Mucosa of stomach (tissue), 1 donor: Measurements from ENCODE around the gene RFTN1.

Source experiments
- H3K27me3 ChIP-seq: one replicate; pipeline ENCODE4 v1.7.0; 2013; ENCODE audit warnings: mild to moderate bottlenecking, low read length; ENCODE audit not compliant: control insufficient read depth, insufficient read depth
- H3K36me3 ChIP-seq: one replicate; pipeline ENCODE4 v1.7.0; 2013; ENCODE audit warnings: low read length; ENCODE audit not compliant: control insufficient read depth, insufficient read depth
- H3K4me1 ChIP-seq: one replicate; pipeline ENCODE4 v1.7.0; 2013; ENCODE audit warnings: mild to moderate bottlenecking, low read length; ENCODE audit not compliant: control insufficient read depth, insufficient read depth
- H3K4me3 ChIP-seq: one replicate; pipeline ENCODE4 v1.7.0; 2013; ENCODE audit warnings: low read length
- H3K9ac ChIP-seq: one replicate; pipeline ENCODE4 v1.7.0; 2013; ENCODE audit warnings: mild to moderate bottlenecking, low read length, moderate library complexity
- H3K9me3 ChIP-seq: one replicate; pipeline ENCODE4 v1.7.0; 2013; ENCODE audit warnings: mild to moderate bottlenecking, low read length, moderate library complexity; ENCODE audit not compliant: control insufficient read depth
- donor health status: Pancreatic carcinoma.

RFTN1 gene

DNA sequence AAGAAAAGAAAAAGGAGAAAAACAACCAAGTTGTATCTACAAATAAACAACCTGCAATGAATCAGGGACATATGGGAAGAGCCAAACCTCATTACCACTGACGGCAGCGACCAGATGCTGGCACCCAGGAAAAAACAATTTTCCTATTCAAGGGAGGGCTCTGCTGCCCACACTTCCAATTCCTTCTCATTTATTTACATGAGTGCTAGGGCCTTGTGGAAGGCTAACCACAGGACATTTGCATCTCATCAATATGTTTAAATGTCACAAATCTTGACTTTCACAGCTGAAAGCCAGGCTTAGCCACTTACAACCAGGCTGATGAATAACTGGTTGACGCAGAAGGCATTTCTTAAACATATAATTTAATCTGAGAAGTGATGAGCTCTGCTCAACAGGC is 36.0 kb downstream of the RFTN1 start:
- H3K9me3 ChIP-seq, result no peaks in the 10 kb centered on the region
- H3K4me3 ChIP-seq, result no peak overlapping the region
- no peaks in the 10 kb centered on the region for H3K27me3 ChIP-seq
- no peak overlapping the region for H3K9ac ChIP-seq
- no peaks in the 10 kb centered on the region for H3K36me3 ChIP-seq
- no peaks in the 10 kb centered on the region for H3K4me1 ChIP-seq

DNA sequence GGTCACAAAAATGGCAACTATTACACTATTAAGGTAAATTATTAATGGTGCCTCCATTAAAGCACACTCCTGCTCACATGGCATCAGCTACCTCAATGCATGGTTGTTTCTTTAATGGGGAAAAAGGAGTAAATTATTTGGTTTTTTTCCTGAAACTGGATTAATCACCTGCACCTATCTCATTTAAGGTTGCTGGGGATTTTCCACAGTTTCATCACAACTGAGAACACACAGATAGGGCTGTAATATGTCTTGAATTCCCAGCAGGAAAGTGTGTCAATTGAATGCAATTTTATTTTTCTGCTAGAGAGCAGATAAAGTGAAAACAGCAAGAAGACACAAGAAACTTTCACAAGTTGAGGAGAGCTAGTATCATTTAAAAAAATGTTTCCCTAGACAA is 36.4 kb downstream of the RFTN1 start:
- Histone ChIP-seq H3K9ac (no peak overlapping the region), H3K36me3 (no peaks in the 10 kb centered on the region), H3K4me1 (no peaks in the 10 kb centered on the region), H3K9me3 (no peaks in the 10 kb centered on the region), H3K27me3 (no peaks in the 10 kb centered on the region), H3K4me3 (no peak overlapping the region)

DNA sequence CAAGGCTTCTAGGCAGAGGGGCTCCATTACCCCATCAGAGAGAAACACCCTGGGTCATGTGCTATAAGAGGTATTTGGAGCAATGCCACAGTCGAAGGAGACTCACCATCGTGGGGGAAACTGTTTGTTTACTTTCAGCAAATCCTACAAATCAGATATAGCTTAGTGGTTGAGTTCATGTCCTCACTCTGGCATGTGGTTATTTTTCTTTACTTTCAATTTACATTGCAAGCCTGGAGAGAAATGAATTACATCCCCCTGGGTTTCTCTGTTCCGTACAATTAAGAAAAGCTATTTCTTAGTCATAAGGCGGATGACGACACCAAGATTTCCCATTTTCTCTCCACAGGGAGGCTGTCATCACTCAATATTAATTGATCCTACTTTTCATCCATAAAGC is 36.9 kb downstream of the RFTN1 start:
- no peak overlapping the region for H3K9ac ChIP-seq
- H3K36me3 ChIP-seq, result no peaks in the 10 kb centered on the region
- no peaks in the 10 kb centered on the region for H3K9me3 ChIP-seq
- no peaks in the 10 kb centered on the region for H3K27me3 ChIP-seq
- H3K4me3 ChIP-seq, result no peak overlapping the region
- H3K4me1 ChIP-seq, result no peaks in the 10 kb centered on the region

DNA sequence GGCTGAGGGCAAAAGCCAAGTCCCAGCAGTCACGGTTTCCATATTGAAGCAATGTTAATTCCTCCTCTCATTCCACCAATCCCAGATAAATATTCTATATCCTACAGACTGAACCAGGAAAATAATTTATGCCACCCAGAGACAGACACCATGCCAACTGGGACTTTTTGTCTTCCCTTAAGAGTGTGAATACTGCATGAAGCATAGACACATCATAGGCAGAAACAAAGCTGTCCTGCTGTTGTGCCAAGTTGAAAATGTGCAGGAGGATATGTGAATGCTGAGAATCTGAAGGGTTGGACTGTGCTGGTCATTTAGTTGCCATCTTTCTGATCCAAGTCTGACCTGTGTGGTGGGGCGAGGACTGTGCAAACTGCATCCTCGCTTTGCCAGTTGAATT is 37.7 kb downstream of the RFTN1 start:
- Histone ChIP-seq H3K9me3 (no peaks in the 10 kb centered on the region), H3K27me3 (no peaks in the 10 kb centered on the region), H3K9ac (no peak overlapping the region), H3K4me1 (no peaks in the 10 kb centered on the region), H3K36me3 (no peaks in the 10 kb centered on the region), H3K4me3 (no peak overlapping the region)

DNA sequence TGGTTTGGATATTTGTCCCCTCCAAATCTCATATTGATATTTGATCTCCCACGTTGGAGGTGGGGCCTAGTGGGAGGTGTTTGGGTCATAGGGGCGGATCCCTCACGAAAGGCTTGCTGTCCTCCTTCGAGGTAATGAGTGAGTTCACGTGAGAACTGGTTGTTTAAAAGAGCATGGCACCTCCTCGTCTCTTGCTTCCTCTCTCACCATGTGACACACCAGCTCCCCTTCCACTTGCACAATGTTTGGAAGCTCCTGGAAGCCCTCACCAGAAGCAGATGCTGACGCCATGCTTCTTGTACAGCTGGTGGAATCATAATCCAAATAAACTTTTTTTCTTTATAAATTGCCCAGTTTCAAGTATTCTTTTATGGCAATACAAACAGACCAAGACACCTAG is 38.6 kb downstream of the RFTN1 start:
- H3K9me3 ChIP-seq, result no peaks in the 10 kb centered on the region
- H3K9ac ChIP-seq, result no peak overlapping the region
- H3K4me3 ChIP-seq, result no peak overlapping the region
- no peaks in the 10 kb centered on the region for H3K36me3 ChIP-seq
- no peaks in the 10 kb centered on the region for H3K27me3 ChIP-seq
- H3K4me1 ChIP-seq, result no peaks in the 10 kb centered on the region

DNA sequence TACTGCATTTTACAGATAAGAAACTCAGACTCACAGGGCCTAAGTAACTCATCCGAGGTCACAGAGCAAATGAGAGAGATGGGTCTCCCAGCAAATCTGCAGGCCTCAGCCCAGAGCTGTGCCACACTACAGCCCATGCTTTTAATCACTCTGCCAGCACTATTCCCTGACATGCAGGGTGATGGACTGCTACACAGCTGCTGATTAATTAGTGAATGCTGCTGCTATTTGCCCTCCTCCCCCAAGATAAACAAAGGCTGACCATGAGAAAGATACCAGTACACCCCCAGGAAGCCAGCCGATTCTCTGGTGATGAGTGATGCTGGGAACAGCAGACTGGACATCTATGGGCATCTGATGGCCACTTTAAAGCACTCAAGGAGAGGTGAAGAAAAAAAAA is 39.3 kb downstream of the RFTN1 start:
- Histone ChIP-seq H3K27me3 (no peaks in the 10 kb centered on the region), H3K9me3 (no peaks in the 10 kb centered on the region), H3K36me3 (no peaks in the 10 kb centered on the region), H3K4me3 (no peak overlapping the region), H3K9ac (no peak overlapping the region), H3K4me1 (no peaks in the 10 kb centered on the region)

DNA sequence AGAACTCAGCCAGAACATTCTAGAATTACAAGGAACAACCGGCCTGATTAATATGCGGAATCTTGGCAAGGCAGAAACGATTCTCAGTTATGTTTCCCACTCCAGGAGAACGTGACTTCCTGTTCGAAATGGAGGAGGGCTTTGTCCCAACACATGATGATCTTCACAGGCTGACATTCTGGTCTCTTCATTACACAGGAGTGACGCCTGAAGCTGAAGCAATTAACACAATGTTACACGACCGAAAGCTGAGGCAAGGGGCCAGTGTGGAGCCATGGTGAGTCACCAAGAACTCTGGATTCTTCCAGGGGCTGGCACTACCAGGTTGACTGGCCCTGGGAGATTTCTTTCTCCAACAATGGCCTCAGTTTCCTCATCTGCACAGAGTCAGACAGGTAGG is 40.9 kb downstream of the RFTN1 start:
- H3K9ac ChIP-seq, result no peak overlapping the region
- no peaks in the 10 kb centered on the region for H3K4me1 ChIP-seq
- H3K4me3 ChIP-seq, result no peak overlapping the region
- no peaks in the 10 kb centered on the region for H3K36me3 ChIP-seq
- no peaks in the 10 kb centered on the region for H3K27me3 ChIP-seq
- no peaks in the 10 kb centered on the region for H3K9me3 ChIP-seq

DNA sequence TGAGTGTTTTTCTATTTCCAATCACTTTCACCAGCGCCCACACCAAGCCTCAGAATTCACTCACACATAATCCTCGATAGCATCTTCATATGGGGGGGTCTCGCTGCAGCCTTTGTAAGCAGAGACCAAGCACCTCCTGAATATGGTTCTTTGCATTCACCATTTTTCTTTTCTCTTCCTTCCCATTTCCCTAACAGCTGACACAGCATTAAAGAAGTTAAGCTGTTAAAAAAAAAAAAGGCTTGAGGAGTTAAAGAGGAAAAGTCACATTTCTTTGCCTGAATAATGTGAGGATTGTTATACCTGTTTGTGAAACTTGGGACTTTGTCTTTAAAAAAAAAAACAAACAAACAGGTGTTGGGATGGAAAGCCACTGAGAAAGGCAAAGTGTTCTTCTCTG is 41.6 kb downstream of the RFTN1 start:
- Histone ChIP-seq H3K36me3 (no peaks in the 10 kb centered on the region), H3K4me3 (no peak overlapping the region), H3K4me1 (no peaks in the 10 kb centered on the region), H3K27me3 (no peaks in the 10 kb centered on the region), H3K9me3 (no peaks in the 10 kb centered on the region), H3K9ac (no peak overlapping the region)

DNA sequence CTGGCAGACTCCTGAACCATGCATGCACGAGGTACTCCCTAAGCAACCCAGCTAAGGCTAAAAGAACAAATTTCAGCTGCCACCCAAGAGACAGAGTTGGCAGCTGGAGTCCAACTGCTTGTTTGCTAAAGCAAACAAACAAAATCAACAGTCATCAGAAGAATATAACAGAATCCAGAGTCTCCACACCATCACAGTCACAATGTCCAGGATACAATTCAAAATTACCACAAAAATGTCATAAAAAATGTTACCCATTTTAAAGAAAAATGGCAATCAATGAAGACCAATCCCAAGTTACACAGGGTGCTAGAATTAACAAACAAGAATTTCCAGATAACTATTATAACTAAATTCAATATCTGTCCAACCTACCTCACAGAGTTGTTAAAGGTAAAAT is 42.9 kb downstream of the RFTN1 start:
- no peaks in the 10 kb centered on the region for H3K36me3 ChIP-seq
- no peaks in the 10 kb centered on the region for H3K9me3 ChIP-seq
- no peak overlapping the region for H3K9ac ChIP-seq
- no peaks in the 10 kb centered on the region for H3K4me1 ChIP-seq
- no peaks in the 10 kb centered on the region for H3K27me3 ChIP-seq
- no peak overlapping the region for H3K4me3 ChIP-seq

DNA sequence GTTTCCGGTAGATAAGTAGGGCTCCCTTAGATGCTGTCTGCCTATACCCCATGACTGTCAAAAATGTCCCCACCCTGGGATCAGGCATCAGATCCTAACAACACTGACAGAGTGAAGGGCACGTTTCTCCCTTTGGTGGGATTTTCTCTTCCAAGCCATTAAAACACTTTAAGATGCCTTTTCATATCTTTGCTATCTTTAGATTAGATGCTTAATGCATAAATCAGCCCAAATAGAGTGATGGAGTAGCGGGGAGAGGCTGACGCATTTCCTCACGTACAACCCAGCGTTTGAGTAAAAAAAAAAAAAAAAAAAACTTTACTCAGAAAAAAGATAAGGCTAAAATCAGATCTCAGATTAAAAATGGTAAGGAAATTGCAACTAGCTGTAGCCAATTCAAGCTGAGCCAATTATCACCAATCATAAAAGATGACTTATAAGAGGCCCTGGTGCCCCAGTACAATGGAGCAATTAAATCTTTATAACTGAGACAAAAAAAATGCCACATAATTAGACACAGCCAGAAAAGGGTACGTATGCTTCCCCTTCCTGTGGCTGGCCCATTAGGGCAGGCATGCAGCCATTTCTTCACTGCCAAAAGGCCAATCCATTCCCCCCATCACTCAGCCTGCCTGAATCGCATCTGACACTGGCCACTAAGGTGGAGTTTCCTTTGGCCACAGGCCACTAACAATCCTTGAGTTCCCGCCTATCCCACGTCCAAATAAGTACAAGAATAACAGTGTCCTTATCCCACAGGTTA is 45.0 kb downstream of the RFTN1 start:
- no peaks in the 10 kb centered on the region for H3K36me3 ChIP-seq
- no peak overlapping the region for H3K4me3 ChIP-seq
- no peaks in the 10 kb centered on the region for H3K4me1 ChIP-seq
- no peaks in the 10 kb centered on the region for H3K9me3 ChIP-seq
- no peak overlapping the region for H3K9ac ChIP-seq
- no peaks in the 10 kb centered on the region for H3K27me3 ChIP-seq

DNA sequence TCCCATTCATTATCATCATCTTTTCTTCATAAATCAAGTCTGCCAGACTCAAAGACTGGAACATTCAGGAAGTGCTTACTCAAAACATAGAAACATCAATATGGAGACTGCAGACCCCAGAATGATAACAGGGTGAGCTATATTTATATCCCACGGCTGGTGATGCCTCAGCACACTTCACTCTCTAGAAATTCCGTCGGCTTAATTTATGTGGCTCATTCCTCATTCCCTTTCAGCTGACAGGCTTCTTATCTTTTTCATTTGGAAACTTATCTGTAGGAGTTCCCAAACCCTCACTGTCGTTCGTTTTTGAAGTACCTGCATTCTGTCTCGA is 45.5 kb downstream of the RFTN1 start:
- no peaks in the 10 kb centered on the region for H3K4me1 ChIP-seq
- no peak overlapping the region for H3K9ac ChIP-seq
- H3K27me3 ChIP-seq, result no peaks in the 10 kb centered on the region
- no peak overlapping the region for H3K4me3 ChIP-seq
- no peaks in the 10 kb centered on the region for H3K36me3 ChIP-seq
- H3K9me3 ChIP-seq, result no peaks in the 10 kb centered on the region

DNA sequence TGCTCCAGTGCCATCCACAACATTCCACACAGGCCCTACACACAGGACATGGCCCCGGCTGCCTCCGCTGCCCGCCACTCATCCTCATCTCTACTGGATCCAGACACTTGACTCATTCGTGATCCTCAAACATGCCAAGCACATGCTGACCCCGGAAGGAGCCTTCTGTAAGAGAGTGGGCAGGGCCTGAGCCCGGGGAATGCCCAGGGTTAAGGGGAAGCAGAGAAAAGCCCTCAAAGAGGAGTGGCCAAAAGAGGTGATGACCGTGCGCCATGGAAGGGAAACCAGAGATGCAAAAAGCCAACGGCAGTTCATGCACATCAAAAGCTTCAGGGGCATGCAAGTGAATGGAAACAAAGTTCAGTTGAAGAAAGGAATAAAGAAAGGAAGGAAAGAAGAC is 46.1 kb downstream of the RFTN1 start:
- Histone ChIP-seq H3K4me3 (no peak overlapping the region), H3K9ac (no peak overlapping the region), H3K9me3 (no peaks in the 10 kb centered on the region), H3K36me3 (no peaks in the 10 kb centered on the region), H3K27me3 (no peaks in the 10 kb centered on the region), H3K4me1 (no peaks in the 10 kb centered on the region)

DNA sequence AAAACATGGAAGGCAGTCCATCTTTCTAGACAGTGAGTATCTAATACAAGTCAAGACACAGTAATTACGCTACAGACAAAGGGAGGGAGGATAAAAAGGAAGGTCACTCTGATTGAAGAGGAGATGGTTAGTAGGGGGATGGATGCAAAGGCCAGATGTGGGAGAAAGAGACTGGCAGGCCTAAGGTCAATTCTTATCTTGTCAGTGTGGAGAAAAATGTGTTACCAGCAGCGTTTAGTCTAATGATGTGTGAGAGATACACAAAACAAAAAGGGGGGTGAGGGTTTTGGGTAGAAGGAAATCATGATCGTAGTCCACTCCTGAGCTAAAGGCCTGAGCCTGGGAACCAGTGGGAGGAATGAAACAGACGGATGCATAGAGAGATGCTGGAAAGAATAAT is 46.7 kb downstream of the RFTN1 start:
- no peak overlapping the region for H3K4me3 ChIP-seq
- H3K4me1 ChIP-seq, result no peaks in the 10 kb centered on the region
- no peaks in the 10 kb centered on the region for H3K9me3 ChIP-seq
- no peaks in the 10 kb centered on the region for H3K27me3 ChIP-seq
- no peak overlapping the region for H3K9ac ChIP-seq
- no peaks in the 10 kb centered on the region for H3K36me3 ChIP-seq
